Stimulated activated CD4-positive, alpha-beta T cell treated with anti-CD3 and anti-CD28 coated beads, Interleukin-12 subunit alpha, Interleukin-12 subunit beta, amount 100 ng/mL, for 48 hours (primary cell): ENCODE data around the gene TGFBI.

Source experiments
- DNase-seq, 3 donors: peaks; one replicate each; pipeline ENCODE4 v3.0.0-alpha.2; 2020; ENCODE audit warnings: low read depth in 2 of 3, low spot score in 1 of 3

The TGFBI gene

GRCh38 chr5:136086783-136087566, 58.2 kb downstream of the TGFBI start:
- DNase-seq: no peak

GRCh38 chr5:136087961-136088871, 59.4 kb downstream of the TGFBI start:
- no peak for DNase-seq

- DNase-seq: no peak
Observed at GRCh38 chr5:136089791-136090190, 61.0 kb downstream of the TGFBI start.

GRCh38 chr5:136090319-136090718, 61.5 kb downstream of the TGFBI start:
- no peak for DNase-seq

GRCh38 chr5:136094189-136094912, 65.6 kb downstream of the TGFBI start:
- DNase-seq: no peak

GRCh38 chr5:136094913-136095641, 66.3 kb downstream of the TGFBI start:
- DNase-seq: no peak

- DNase-seq: no peak
Observed at GRCh38 chr5:136098176-136098575, 69.4 kb downstream of the TGFBI start.

GRCh38 chr5:136099870-136100269, 71.1 kb downstream of the TGFBI start:
- no peak for DNase-seq

- DNase-seq: no peak
Observed at GRCh38 chr5:136101884-136102283, 73.1 kb downstream of the TGFBI start.

GRCh38 chr5:136103118-136103517, 74.3 kb downstream of the TGFBI start:
- DNase-seq: no peak

GRCh38 chr5:136104306-136104965, 75.6 kb downstream of the TGFBI start:
- DNase-seq: no peak

- DNase-seq: no peak
Observed at GRCh38 chr5:136106351-136107031, 77.7 kb downstream of the TGFBI start.

GRCh38 chr5:136108180-136108611, 79.4 kb downstream of the TGFBI start:
- DNase-seq: no peak

- DNase-seq: no peak
Observed at GRCh38 chr5:136108766-136109165, 80.0 kb downstream of the TGFBI start.

- no peak for DNase-seq
Observed at GRCh38 chr5:136109453-136110135, 80.8 kb downstream of the TGFBI start.
